Activated T-cell treated with anti-CD3 and anti-CD28 coated beads, Interleukin-2, amount 50 U/mL, for 48 hours (primary cell): Measurements from ENCODE around the gene TK2.
A peak's percentile ranks its signal among the peaks of the same experiment; 100 is the strongest.
"Not testable (repeated sequence)": the region's sequence is repeated elsewhere in the genome, so short reads cannot be mapped to it uniquely, and the experiment has no call there.

ENCODE experiments used
- DNase-seq, 2 experiments: peaks; one replicate each; pipeline ENCODE4 v3.0.0-alpha.2; 2020

The TK2 gene

GRCh38 chr16:66549284-66550131 lies at the start of gene TK2:
Gene TK2 (minus strand): TSS chr16:66550122. CDS start chr16:66550061, 61 bp downstream.
- peak; percentile 81 to 84 for DNase-seq

GRCh38 chr16:66598111-66598510 lies 48.2 kb upstream of the TK2 start:
- no peak for DNase-seq

- no peak for DNase-seq
Observed at GRCh38 chr16:66596986-66597848, 47.3 kb upstream of the TK2 start.

GRCh38 chr16:66596559-66596958 lies 46.6 kb upstream of the TK2 start:
- not testable (repeated sequence) for DNase-seq

- no peak for DNase-seq
Observed at GRCh38 chr16:66594739-66595138, 44.8 kb upstream of the TK2 start.

- DNase-seq = no peak
Observed at GRCh38 chr16:66592814-66593213, 42.9 kb upstream of the TK2 start.

GRCh38 chr16:66592241-66592640 lies 42.3 kb upstream of the TK2 start:
- no peak for DNase-seq

- no peak for DNase-seq
Observed at GRCh38 chr16:66591018-66591417, 41.1 kb upstream of the TK2 start.

- no peak for DNase-seq
Observed at GRCh38 chr16:66590322-66590721, 40.4 kb upstream of the TK2 start.

- DNase-seq = peak; percentile 64 to 75
Observed at GRCh38 chr16:66588981-66589713, 39.2 kb upstream of the TK2 start.

- DNase-seq = no peak
Observed at GRCh38 chr16:66587881-66588600, 38.1 kb upstream of the TK2 start.

- no peak for DNase-seq
Observed at GRCh38 chr16:66585481-66586239, 35.7 kb upstream of the TK2 start.

- DNase-seq = no peak
Observed at GRCh38 chr16:66581246-66581952, 31.5 kb upstream of the TK2 start.

- DNase-seq = no peak
Observed at GRCh38 chr16:66580605-66581209, 30.8 kb upstream of the TK2 start.

- no peak for DNase-seq
Observed at GRCh38 chr16:66578651-66579531, 29.0 kb upstream of the TK2 start, which contains the start of gene CMTM2. Gene CMTM2 (plus strand): TSS chr16:66579463. CDS start chr16:66579608, 145 bp downstream.

- DNase-seq = no peak
Observed at GRCh38 chr16:66576296-66576695, 26.4 kb upstream of the TK2 start.

- no peak for DNase-seq
Observed at GRCh38 chr16:66575060-66575459, 25.1 kb upstream of the TK2 start.

GRCh38 chr16:66574531-66574930 lies 24.6 kb upstream of the TK2 start:
- DNase-seq = no peak

GRCh38 chr16:66574081-66574480 lies 24.2 kb upstream of the TK2 start:
- no peak for DNase-seq
